Right lobe of liver (tissue), 6 donors: Measurements from ENCODE around the gene ADAMTS6. TPM values are rescaled to one million over a fixed set of nuclear protein-coding genes. Genes with fewer than 3 reads are reported as not detected.

Experiments used
- ATAC-seq, 4 donors: fragments of 200-7000 bp; cut with Tn5 transposase; one replicate each; pipeline ENCODE4 v1.9.1; 2020; ENCODE audit warnings: mild to moderate bottlenecking in 4 of 4, moderate library complexity in 4 of 4
- DNase-seq, 3 donors: peaks; one replicate each; pipeline ENCODE4 v3.0.0-alpha.2; 2020
- H3K27ac ChIP-seq, 3 donors: fragments of 200-600 bp; one replicate each; pipeline ENCODE4 v1.8.0; 2022
- H3K27me3 ChIP-seq, 2 donors: fragments of 200-600 bp; one replicate each; pipeline ENCODE4 v1.8.0; 2022
- H3K36me3 ChIP-seq, 4 donors: fragments of 200-600 bp; sonication (generic) in 1 of 4; one replicate each; pipeline versions ENCODE4 v1.5.1 to v1.8.0; 2017 to 2022; ENCODE audit warnings: control low read depth in 1 of 4
- H3K4me1 ChIP-seq, 4 donors: fragments of 200-600 bp; sonication (generic) in 1 of 4; one replicate each; pipeline versions ENCODE4 v1.5.1 to v1.8.0; 2017 to 2022; ENCODE audit warnings: control low read depth in 1 of 4
- H3K4me3 ChIP-seq, 3 donors: fragments of 200-600 bp; one replicate each; pipeline ENCODE4 v1.8.0; 2022
- H3K9me3 ChIP-seq, 4 donors: fragments of 200-600 bp; sonication (generic) in 1 of 4; one replicate each; pipeline versions ENCODE4 v1.5.1 to v1.8.0; 2017 to 2022; ENCODE audit warnings: control low read depth in 1 of 4
- CTCF ChIP-seq, 4 donors: fragments of 200-600 bp in 3 of 4; fragments of 450-650 bp in 1 of 4; IDR thresholded peaks; one replicate each; pipeline versions ENCODE4 v1.5.1 to v1.8.0; 2016 to 2022; ENCODE audit warnings: antibody characterized with exemption in 4 of 4, mild to moderate bottlenecking in 2 of 4
- POLR2A ChIP-seq: fragments of 450-650 bp; IDR thresholded peaks from one replicate; pipeline ENCODE4 v1.6.1; 2017; ENCODE audit warnings: antibody characterized with exemption, mild to moderate bottlenecking
- WGBS: methylation state at CpG from one replicate; pipeline ENCODE4 v1.1.6; 2018; ENCODE audit warnings: low coverage, low lambda C conversion rate; ENCODE audit not compliant: insufficient coverage; ENCODE audit errors: missing lambda C conversion rate; 5-methylcytosine and 5-hydroxymethylcytosine counted together
- intact Hi-C, 2 donors: fragments of 100-400 bp; cut with DNase I; formaldehyde crosslinking; loops; one replicate each; pipeline versions ENCODE4 v1.11.2 to v1.14.1; 2022
- total RNA-seq, 6 experiments: library from RNA; depleted of rRNA in 2 of 6; stranded (reverse); fragments of >200 nt in 2 of 6; fragmentation: NEBNext Ultra II Directional in 3 of 6; extraction: Animal tissue kit (Norgen Biotek cat#: 25700) in 3 of 6; gene quantifications; one replicate each; pipeline versions ENCODE4 v1.1.0 to v1.2.4, GENCODE V29; 2016 to 2023
- donor health status: DM: no; HTN: yes; CAD: no.
- donor health status: DM: no; HTN: no; CAD: no.
- donor health status: DM: no; HTN: no; CAD: no.
- donor health status: DM: no; HTN: yes; CAD: no.
- donor health status: DM: no; HTN: yes; CAD: no.

ADAMTS6 gene
- total RNA-seq, 6 experiments from 2014 or later, result 0.17 to 0.56 (median 0.40) TPM

GRCh38 chr5:65307931-65308330 lies 173.8 kb downstream of the ADAMTS6 start:
- no peaks in the 10 kb centered on the region for H3K4me1 ChIP-seq
- TF ChIP-seq POLR2A (no peak), CTCF (IDR thresholded peaks at IDR 0.05) (no peak)
- no peaks in the 10 kb centered on the region for H3K27me3 ChIP-seq
- WGBS, result 75% methylated on average over 1 of the region's 1 CpG
- no peak overlapping the region for H3K27ac ChIP-seq
- no peaks in the 10 kb centered on the region for H3K9me3 ChIP-seq
- no peak overlapping the region for H3K4me3 ChIP-seq
- H3K36me3 ChIP-seq, result no peaks in the 10 kb centered on the region
- DNase-seq (no peak), ATAC-seq (no peak)
- intact Hi-C loops, result no loop called here

- Histone ChIP-seq H3K36me3 (no peaks in the 10 kb centered on the region), H3K4me3 (no peak overlapping the region), H3K27ac (no peak overlapping the region), H3K27me3 (no peaks in the 10 kb centered on the region), H3K4me1 (no peaks in the 10 kb centered on the region), H3K9me3 (no peaks in the 10 kb centered on the region)
- DNase-seq (no peak), ATAC-seq (no peak)
- intact Hi-C loops, result no loop called here
- TF ChIP-seq POLR2A, result no peak
- TF ChIP-seq CTCF (IDR thresholded peaks at IDR 0.05), result no peak
- 76% methylated on average over 3 of the region's 3 CpGs for WGBS
Observed at GRCh38 chr5:65307088-65307487, 174.6 kb downstream of the ADAMTS6 start.

- 68% methylated on average over 3 of the region's 3 CpGs for WGBS
- Histone ChIP-seq H3K27ac (no peak overlapping the region), H3K4me3 (no peak overlapping the region), H3K9me3 (no peaks in the 10 kb centered on the region), H3K4me1 (no peaks in the 10 kb centered on the region), H3K36me3 (no peaks in the 10 kb centered on the region), H3K27me3 (no peaks in the 10 kb centered on the region)
- no peak for ATAC-seq
- no peak for DNase-seq
- TF ChIP-seq CTCF (IDR thresholded peaks at IDR 0.05) (no peak), POLR2A (no peak)
- intact Hi-C loops, result no loop called here
Observed at GRCh38 chr5:65305913-65306312, 175.8 kb downstream of the ADAMTS6 start.

GRCh38 chr5:65299861-65300260 lies 181.9 kb downstream of the ADAMTS6 start:
- no peaks in the 10 kb centered on the region for H3K4me1 ChIP-seq
- ATAC-seq (no peak), DNase-seq (no peak)
- no peaks in the 10 kb centered on the region for H3K27me3 ChIP-seq
- H3K27ac ChIP-seq, result no peak overlapping the region
- intact Hi-C loops, result no loop called here
- H3K9me3 ChIP-seq, result no peaks in the 10 kb centered on the region
- no peak for TF ChIP-seq POLR2A
- TF ChIP-seq CTCF (IDR thresholded peaks at IDR 0.05), result no peak
- no peak overlapping the region for H3K4me3 ChIP-seq
- 71% methylated on average over 3 of the region's 3 CpGs for WGBS
- no peaks in the 10 kb centered on the region for H3K36me3 ChIP-seq

GRCh38 chr5:65296067-65296466 lies 185.7 kb downstream of the ADAMTS6 start:
- DNase-seq (no peak), ATAC-seq (no peak)
- H3K4me1 ChIP-seq, result no peaks in the 10 kb centered on the region
- H3K4me3 ChIP-seq, result no peak overlapping the region
- H3K36me3 ChIP-seq, result no peaks in the 10 kb centered on the region
- no peaks in the 10 kb centered on the region for H3K9me3 ChIP-seq
- intact Hi-C loops, result no loop called here
- no peak overlapping the region for H3K27ac ChIP-seq
- TF ChIP-seq POLR2A (no peak), CTCF (IDR thresholded peaks at IDR 0.05) (no peak)
- no peaks in the 10 kb centered on the region for H3K27me3 ChIP-seq
- 84% methylated on average over 1 of the region's 1 CpG for WGBS
